HepG2 (cell line): Measurements from ENCODE around the gene SMAP2. TPM values are rescaled to one million over a fixed set of nuclear protein-coding genes. Genes with fewer than 3 reads are reported as not detected.
A peak's percentile ranks its signal among the peaks of the same experiment; 100 is the strongest.

Experiments
- ATAC-seq: fragments of 200-7000 bp; cut with Tn5 transposase; 3 replicates; pipeline ENCODE4 v1.9.1; 2020; ENCODE audit warnings: mild to moderate bottlenecking, moderate library complexity
- BruUV-seq: library from RNA; stranded (reverse); fragments of 400-500 nt; replicated peaks from 2 replicates; lab custom pipeline; 2021; lab: Mats Ljungman, UMichigan
- CTCF ChIA-PET: fragments of 300-600 bp; formaldehyde crosslinking; extraction: SDS; loops from one replicate; lab custom pipeline; 2021; ENCODE audit warnings: low total read pairs, inconsistent platforms, low intra/inter-chr PET ratio; lab: Yijun Ruan, JAX
- POLR2A ChIA-PET: fragments of 350-600 bp; sonication (Branson Sonifier 250); formaldehyde crosslinking; loops from one replicate; lab custom pipeline; 2020; ENCODE audit warnings: antibody characterized with exemption, inconsistent platforms; lab: Yijun Ruan, JAX
- DNase-seq: peaks from one replicate; pipeline ENCODE4 v3.0.0-alpha.2; 2015; ENCODE audit warnings: low spot score
- FAIRE-seq: peaks from 3 replicates; lab custom pipeline; 2011; peaks lifted over from hg19 to GRCh38; lab: Jason Lieb, UNC
- H2AFZ ChIP-seq: one replicate; pipeline ENCODE4 v1.6.1; 2011; ENCODE audit warnings: low read length, inconsistent platforms
- H3K27ac ChIP-seq: fragments of 300-600 bp; 3 replicates; pipeline ENCODE4 v1.8.0; 2011; ENCODE audit warnings: mixed run types, mild to moderate bottlenecking, mixed read lengths, low read length, inconsistent platforms; ENCODE audit not compliant: insufficient read depth; ENCODE audit errors: extremely low read length
- H3K27me3 ChIP-seq, 2 experiments: fragments of 200-600 bp in 1 of 2; 2 replicates in 1 of 2; 3 replicates in 1 of 2; pipeline versions ENCODE4 v1.6.0 to v1.8.0; 2011; ENCODE audit warnings: low read length in 2 of 2, mild to moderate bottlenecking in 2 of 2, moderate library complexity in 2 of 2, inconsistent platforms in 1 of 2; ENCODE audit not compliant: insufficient read depth in 2 of 2, control insufficient read depth in 1 of 2
- H3K36me3 ChIP-seq, 2 experiments: fragments of 200-600 bp in 1 of 2; replicated peaks in 1 of 2; 2 replicates in 1 of 2; 3 replicates in 1 of 2; pipeline versions ENCODE4 v1.5.1 to v1.8.0; 2011; ENCODE audit warnings: low read length in 2 of 2, inconsistent platforms in 1 of 2; ENCODE audit not compliant: insufficient read depth in 2 of 2, control insufficient read depth in 1 of 2
- H3K4me1 ChIP-seq: 2 replicates; pipeline ENCODE4 v1.5.1; 2012; ENCODE audit warnings: low read length, inconsistent platforms; ENCODE audit not compliant: insufficient read depth
- H3K4me2 ChIP-seq: 2 replicates; pipeline ENCODE4 v1.6.0; 2011; ENCODE audit warnings: low read depth, low read length, inconsistent platforms
- H3K4me3 ChIP-seq, 3 experiments: fragments of 200-600 bp in 1 of 3; sonication (generic), shearing (Covaris generic) in 1 of 3; replicated peaks in 1 of 3; 2 replicates each; pipeline ENCODE4 v1.5.1; 2011 to 2016; ENCODE audit warnings: low read length in 3 of 3, inconsistent platforms in 2 of 3, low read depth in 2 of 3, mild to moderate bottlenecking in 2 of 3, control low read depth in 1 of 3, mixed read lengths in 1 of 3; ENCODE audit not compliant: insufficient read depth in 1 of 3
- H3K79me2 ChIP-seq: one replicate; pipeline ENCODE4 v1.6.1; 2011; ENCODE audit warnings: low read length, inconsistent platforms; ENCODE audit not compliant: insufficient read depth
- H3K9ac ChIP-seq: 2 replicates; pipeline ENCODE4 v1.6.0; 2011; ENCODE audit warnings: mild to moderate bottlenecking, low read depth, low read length, inconsistent platforms; ENCODE audit not compliant: insufficient read depth
- H3K9me3 ChIP-seq: 2 replicates; pipeline ENCODE4 v1.5.1; 2012; ENCODE audit warnings: mild to moderate bottlenecking, low read length
- H4K20me1 ChIP-seq: 2 replicates; pipeline ENCODE4 v1.6.0; 2011; ENCODE audit warnings: inconsistent platforms, mild to moderate bottlenecking, low read length, moderate library complexity; ENCODE audit not compliant: insufficient read depth
- CHD4 ChIP-seq: fragments of 200-600 bp; sonication (generic); IDR thresholded peaks from 2 replicates; pipeline ENCODE4 v1.7.0; 2017; ENCODE audit warnings: mild to moderate bottlenecking, low read length, borderline replicate concordance
- GRHL1 ChIP-seq: sonication (generic); formaldehyde crosslinking; conservative IDR thresholded peaks from 2 replicates; pipeline ENCODE4 v1.8.0; 2022; ENCODE audit warnings: missing genetic modification reagents
- MAFK ChIP-seq, 2 experiments: IDR thresholded peaks in 1 of 2; conservative IDR thresholded peaks in 1 of 2; 2 replicates each; pipeline ENCODE4 v1.6.1; 2011; ENCODE audit warnings: improper control_type of control experiment in 2 of 2, low read length in 2 of 2
- NCOA5 ChIP-seq: sonication (generic); formaldehyde crosslinking; IDR thresholded peaks from 2 replicates; pipeline ENCODE4 v1.4.0; 2020; ENCODE audit warnings: missing genetic modification reagents
- NFYC ChIP-seq: IDR thresholded peaks from 2 replicates; pipeline ENCODE4 v1.6.1; 2016; ENCODE audit warnings: missing genetic modification reagents, missing compliant biosample characterization
- RBFOX2 ChIP-seq: fragments of 200-400 bp; formaldehyde crosslinking; IDR thresholded peaks from 2 replicates; pipeline ENCODE4 v1.6.1; 2017; ENCODE audit warnings: low read depth, mild to moderate bottlenecking, low read length
- REXO4 ChIP-seq: sonication (generic); formaldehyde crosslinking; IDR thresholded peaks from 2 replicates; pipeline ENCODE4 v1.8.0; 2022; ENCODE audit warnings: missing genetic modification reagents, mild to moderate bottlenecking, borderline replicate concordance
- SAFB2 ChIP-seq: sonication (generic); formaldehyde crosslinking; IDR thresholded peaks from 2 replicates; pipeline ENCODE4 v1.5.1; 2020; ENCODE audit warnings: missing genetic modification reagents, low read depth, mild to moderate bottlenecking, borderline replicate concordance
- STAG1 ChIP-seq: sonication (generic); formaldehyde crosslinking; IDR thresholded peaks from 2 replicates; pipeline ENCODE4 v1.4.0; 2020; ENCODE audit warnings: missing genetic modification reagents
- TRIM24 ChIP-seq: sonication (generic); formaldehyde crosslinking; IDR thresholded peaks from 2 replicates; pipeline ENCODE4 v1.8.0; 2022; ENCODE audit warnings: mild to moderate bottlenecking, missing genetic modification reagents
- ZFP41 ChIP-seq: sonication (generic); formaldehyde crosslinking; IDR thresholded peaks from 2 replicates; pipeline ENCODE4 v1.4.0; 2020; ENCODE audit warnings: mild to moderate bottlenecking, missing genetic modification reagents, borderline replicate concordance
- ZNF17 ChIP-seq: sonication (generic); formaldehyde crosslinking; IDR thresholded peaks from 2 replicates; pipeline ENCODE4 v1.5.0; 2020; ENCODE audit warnings: mild to moderate bottlenecking, missing genetic modification reagents
- ZNF225 ChIP-seq: sonication (generic); formaldehyde crosslinking; IDR thresholded peaks from 2 replicates; pipeline ENCODE4 v1.4.0; 2020; ENCODE audit warnings: mild to moderate bottlenecking, missing genetic modification reagents
- ZNF234 ChIP-seq: sonication (generic); formaldehyde crosslinking; conservative IDR thresholded peaks from 2 replicates; pipeline ENCODE4 v1.5.1; 2020; ENCODE audit warnings: mild to moderate bottlenecking, missing genetic modification reagents
- ZNF260 ChIP-seq: sonication (generic); formaldehyde crosslinking; IDR thresholded peaks from 2 replicates; pipeline ENCODE4 v1.4.0; 2020; ENCODE audit warnings: missing genetic modification reagents, low read depth, mild to moderate bottlenecking, borderline replicate concordance
- ZNF558 ChIP-seq: sonication (generic); formaldehyde crosslinking; IDR thresholded peaks from 2 replicates; pipeline ENCODE4 v1.9.0; 2022; ENCODE audit warnings: mild to moderate bottlenecking, missing genetic modification reagents, borderline replicate concordance
- ZNF660 ChIP-seq: sonication (generic); formaldehyde crosslinking; IDR thresholded peaks from 2 replicates; pipeline ENCODE4 v1.5.1; 2020; ENCODE audit warnings: mild to moderate bottlenecking, low read depth, missing genetic modification reagents, borderline replicate concordance
- WGBS: methylation state at CpG from one replicate; pipeline ENCODE4 v1.1.6; 2017; ENCODE audit warnings: low lambda C conversion rate; 5-methylcytosine and 5-hydroxymethylcytosine counted together
- in situ Hi-C: cut with HindIII; loops from 2 replicates; pipeline ENCODE4 v1.10.0; 2017; ENCODE audit warnings: low pct_unique_long_range_greater_than_20kb; ENCODE audit not compliant: extremely low pct_ligation_motif_present
- intact Hi-C: fragments of 100-400 bp; cut with micrococcal nuclease; formaldehyde crosslinking; loops from one replicate; pipeline ENCODE4 v1.10.0; 2022; ENCODE audit not compliant: unreplicated experiment
- polyA plus RNA-seq, 8 experiments: library from polyadenylated mRNA; depleted of rRNA in 3 of 8; stranded (reverse) in 7 of 8; unstranded in 1 of 8; fragments of >200 nt; fragmentation: Illumina TruSeq in 4 of 8; extraction: Trizol in 4 of 8; gene quantifications; 2 replicates each; pipeline versions ENCODE4 v1.2.1 to v1.2.3, GENCODE V29; 2011 to 2016; ENCODE audit warnings: low read depth in 4 of 8, missing spikeins in 1 of 8, mixed read lengths in 1 of 8; ENCODE audit not compliant: insufficient read depth in 1 of 8
- total RNA-seq, 5 experiments: library from RNA; depleted of rRNA; stranded (reverse); fragments of >200 nt; fragmentation: Illumina TruSeq; extraction: Trizol; gene quantifications; 2 replicates each; pipeline ENCODE4 v1.2.3, GENCODE V29; 2016; ENCODE audit warnings: low read depth in 1 of 5
- TF ChIP-seq, protein P1 (sequence below): sonication (generic); formaldehyde crosslinking; IDR thresholded peaks from 2 replicates; pipeline ENCODE4 v1.4.0; 2020; ENCODE audit warnings: missing genetic modification reagents, borderline replicate concordance

SMAP2 gene
- total and polyA plus RNA-seq, 2 of the 13 experiments (the other 11 are each of a cell fraction or from before 2014, with no cell fraction given) = 19.0 to 22.3 TPM

DNA sequence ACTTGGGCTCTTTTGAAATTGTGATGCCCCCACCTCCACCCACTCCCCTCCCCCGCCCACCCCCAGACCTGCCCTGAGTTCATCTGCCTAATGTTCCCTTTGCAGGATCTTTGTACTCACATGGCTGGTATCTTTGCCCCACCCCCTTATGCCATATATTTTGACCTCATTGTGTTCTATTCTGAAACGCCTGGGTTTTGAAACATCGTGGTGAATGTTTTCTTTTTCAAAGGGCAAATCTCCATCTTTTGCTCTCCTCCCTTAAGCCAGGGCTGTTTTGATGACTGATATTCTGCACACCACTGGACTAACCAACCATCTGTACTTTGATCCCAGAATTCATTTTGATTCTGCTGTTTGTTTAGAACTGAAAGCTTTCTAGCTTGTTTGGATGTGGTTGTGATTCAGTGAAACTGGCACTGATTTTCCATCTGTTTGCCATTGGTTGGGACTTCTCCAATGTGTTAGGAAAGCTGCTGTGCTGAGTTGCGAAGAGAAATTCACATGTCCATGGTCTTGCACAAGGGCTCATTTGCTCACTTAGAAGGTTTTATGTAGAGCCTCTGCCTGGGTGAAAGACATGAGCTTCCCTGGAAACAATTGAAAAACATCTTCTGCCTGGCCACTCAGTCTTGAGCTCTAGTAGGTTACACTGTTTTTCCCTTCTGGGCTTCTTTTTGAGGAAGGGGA, 16.5 kb downstream of the SMAP2 start:
- H3K36me3 ChIP-seq = no peaks in the 10 kb centered on the region
- intact Hi-C loops (no loop called here), in situ Hi-C loops (no loop called here)
- DNase-seq (peak; percentile 98), FAIRE-seq (peak; percentile 94), ATAC-seq (peak; percentile 93)
- no peaks in the 10 kb centered on the region for H3K9me3 ChIP-seq
- peak overlapping the region in 2 of 3 experiments; percentile 9 to 29; a peak in 2 of 6 replicates for H3K4me3 ChIP-seq
- H2AFZ ChIP-seq = no peak overlapping the region
- BruUV-seq = no TSS peak
- H3K27ac ChIP-seq = peak overlapping the region; percentile 92
- CTCF ChIA-PET = no interaction called here
- H3K79me2 ChIP-seq = peaks cover 64% of the 10 kb centered on the region
- peak overlapping the region; percentile 69 for H3K4me2 ChIP-seq
- H3K9ac ChIP-seq = peak overlapping the region; percentile 48
- no peaks in the 10 kb centered on the region for H4K20me1 ChIP-seq
- 0% methylated on average over 4 of the region's 4 CpGs for WGBS
- POLR2A ChIA-PET = interaction anchor here (0.9 to 5.7 kb wide), 11 partner anchors 8 to 76 kb away, joined by 3 to 56 read pairs (median 6); partner anchors contain the start of genes SMAP2 and ZFP69B
- peaks cover 85% of the 10 kb centered on the region for H3K4me1 ChIP-seq
- H3K27me3 ChIP-seq = no peaks in the 10 kb centered on the region
- peak; percentile 59; the same call in 1 of the 2 replicates for TF ChIP-seq NFYC
- TF ChIP-seq REXO4 = no peak
- no peak for TF ChIP-seq ZNF558 (CRISPR knock-in tag)
- TF ChIP-seq ZFP41 (CRISPR knock-in tag) = no peak
- TF ChIP-seq GRHL1 (CRISPR knock-in tag) = no peak
- TF ChIP-seq TRIM24 = no peak
- TF ChIP-seq NCOA5 (CRISPR knock-in tag) = no peak
- TF ChIP-seq, protein P1, sequence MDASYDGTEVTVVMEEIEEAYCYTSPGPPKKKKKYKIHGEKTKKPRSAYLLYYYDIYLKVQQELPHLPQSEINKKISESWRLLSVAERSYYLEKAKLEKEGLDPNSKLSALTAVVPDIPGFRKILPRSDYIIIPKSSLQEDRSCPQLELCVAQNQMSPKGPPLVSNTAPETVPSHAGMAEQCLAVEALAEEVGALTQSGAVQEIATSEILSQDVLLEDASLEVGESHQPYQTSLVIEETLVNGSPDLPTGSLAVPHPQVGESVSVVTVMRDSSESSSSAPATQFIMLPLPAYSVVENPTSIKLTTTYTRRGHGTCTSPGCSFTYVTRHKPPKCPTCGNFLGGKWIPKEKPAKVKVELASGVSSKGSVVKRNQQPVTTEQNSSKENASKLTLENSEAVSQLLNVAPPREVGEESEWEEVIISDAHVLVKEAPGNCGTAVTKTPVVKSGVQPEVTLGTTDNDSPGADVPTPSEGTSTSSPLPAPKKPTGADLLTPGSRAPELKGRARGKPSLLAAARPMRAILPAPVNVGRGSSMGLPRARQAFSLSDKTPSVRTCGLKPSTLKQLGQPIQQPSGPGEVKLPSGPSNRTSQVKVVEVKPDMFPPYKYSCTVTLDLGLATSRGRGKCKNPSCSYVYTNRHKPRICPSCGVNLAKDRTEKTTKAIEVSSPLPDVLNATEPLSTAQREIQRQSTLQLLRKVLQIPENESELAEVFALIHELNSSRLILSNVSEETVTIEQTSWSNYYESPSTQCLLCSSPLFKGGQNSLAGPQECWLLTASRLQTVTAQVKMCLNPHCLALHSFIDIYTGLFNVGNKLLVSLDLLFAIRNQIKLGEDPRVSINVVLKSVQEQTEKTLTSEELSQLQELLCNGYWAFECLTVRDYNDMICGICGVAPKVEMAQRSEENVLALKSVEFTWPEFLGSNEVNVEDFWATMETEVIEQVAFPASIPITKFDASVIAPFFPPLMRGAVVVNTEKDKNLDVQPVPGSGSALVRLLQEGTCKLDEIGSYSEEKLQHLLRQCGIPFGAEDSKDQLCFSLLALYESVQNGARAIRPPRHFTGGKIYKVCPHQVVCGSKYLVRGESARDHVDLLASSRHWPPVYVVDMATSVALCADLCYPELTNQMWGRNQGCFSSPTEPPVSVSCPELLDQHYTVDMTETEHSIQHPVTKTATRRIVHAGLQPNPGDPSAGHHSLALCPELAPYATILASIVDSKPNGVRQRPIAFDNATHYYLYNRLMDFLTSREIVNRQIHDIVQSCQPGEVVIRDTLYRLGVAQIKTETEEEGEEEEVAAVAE (CRISPR knock-in tag) = no peak
- TF ChIP-seq STAG1 = 0 out of 2 replicates have a peak, but pooled peaks have one; percentile 4
- no peak for TF ChIP-seq ZNF234
- TF ChIP-seq ZNF225 (CRISPR knock-in tag) = no peak
- TF ChIP-seq CHD4 = peak; percentile 72; the same call in 1 of the 2 replicates
- TF ChIP-seq RBFOX2 = no peak
- no peak for TF ChIP-seq ZNF17
- no peak for TF ChIP-seq ZNF660
- TF ChIP-seq ZNF260 (CRISPR knock-in tag) = no peak
- no peak for TF ChIP-seq MAFK (conservative IDR thresholded peaks at IDR 0.05 in 1 of 2, IDR thresholded peaks at IDR 0.05 in 1 of 2; ENCODE audit: low read length in 2 of 2)
- no peak for TF ChIP-seq SAFB2 (CRISPR knock-in tag)
